ENCODE measurements around the gene HPSE. TPM values are rescaled to one million over a fixed set of nuclear protein-coding genes. Genes with fewer than 3 reads are reported as not detected.

The HPSE gene
- 0.06 TPM in 1 of 2 replicates, not detected in the other for total RNA-seq
- not detected in 2 replicates for polyA plus RNA-seq

DNA sequence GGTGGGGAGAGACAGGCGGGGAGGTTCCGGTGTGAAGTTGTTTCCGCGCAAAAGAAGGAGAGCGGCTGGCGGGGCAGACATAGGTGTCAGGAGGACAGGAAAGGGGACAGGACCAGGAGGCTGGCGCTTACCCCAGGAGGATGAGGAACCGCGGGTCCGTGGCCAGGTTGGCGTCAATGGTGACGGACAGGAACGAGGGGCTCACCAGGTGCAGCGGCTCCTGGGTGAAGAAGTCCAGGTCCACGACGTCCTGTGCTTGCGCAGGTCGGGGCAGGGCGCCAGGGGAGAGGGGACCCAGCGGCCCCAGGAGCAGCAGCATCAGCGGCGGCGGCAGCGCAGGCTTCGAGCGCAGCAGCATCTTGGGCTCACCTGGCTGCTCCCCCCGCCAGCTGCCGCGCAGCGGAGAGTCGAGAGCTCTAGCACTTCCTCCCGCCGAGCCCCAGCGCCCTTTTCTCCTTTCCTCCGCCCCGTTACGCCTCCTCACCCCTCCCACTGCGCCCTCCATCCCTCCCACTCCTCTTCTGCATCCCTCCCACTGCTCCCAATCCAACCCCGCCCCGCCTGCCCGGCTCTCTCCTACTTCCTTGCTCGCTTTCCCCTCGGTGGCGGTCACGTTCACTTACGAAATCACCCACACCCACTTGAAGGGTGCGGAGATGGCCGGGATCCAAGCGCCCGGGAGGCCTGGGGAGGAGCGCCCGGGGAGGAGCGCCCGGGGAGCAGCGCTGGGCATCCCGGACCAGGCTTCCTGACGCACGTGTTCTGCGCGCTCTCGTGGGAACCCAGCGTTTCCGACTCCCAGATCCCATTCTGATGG, at the start of gene HPSE:
HPSE (minus strand) TSS at position 424 of the 817 bp plus-strand sequence; CDS start at position 358, 66 bp downstream.
- Histone ChIP-seq H3K4me3 (peak within 1 kb of the TSS; percentile 13), H3K27me3 (peaks cover 67% of the 10 kb centered on the region)
- TF ChIP-seq, protein P1, sequence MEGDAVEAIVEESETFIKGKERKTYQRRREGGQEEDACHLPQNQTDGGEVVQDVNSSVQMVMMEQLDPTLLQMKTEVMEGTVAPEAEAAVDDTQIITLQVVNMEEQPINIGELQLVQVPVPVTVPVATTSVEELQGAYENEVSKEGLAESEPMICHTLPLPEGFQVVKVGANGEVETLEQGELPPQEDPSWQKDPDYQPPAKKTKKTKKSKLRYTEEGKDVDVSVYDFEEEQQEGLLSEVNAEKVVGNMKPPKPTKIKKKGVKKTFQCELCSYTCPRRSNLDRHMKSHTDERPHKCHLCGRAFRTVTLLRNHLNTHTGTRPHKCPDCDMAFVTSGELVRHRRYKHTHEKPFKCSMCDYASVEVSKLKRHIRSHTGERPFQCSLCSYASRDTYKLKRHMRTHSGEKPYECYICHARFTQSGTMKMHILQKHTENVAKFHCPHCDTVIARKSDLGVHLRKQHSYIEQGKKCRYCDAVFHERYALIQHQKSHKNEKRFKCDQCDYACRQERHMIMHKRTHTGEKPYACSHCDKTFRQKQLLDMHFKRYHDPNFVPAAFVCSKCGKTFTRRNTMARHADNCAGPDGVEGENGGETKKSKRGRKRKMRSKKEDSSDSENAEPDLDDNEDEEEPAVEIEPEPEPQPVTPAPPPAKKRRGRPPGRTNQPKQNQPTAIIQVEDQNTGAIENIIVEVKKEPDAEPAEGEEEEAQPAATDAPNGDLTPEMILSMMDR (IDR thresholded peaks at IDR 0.05; ENCODE audit: low read depth, low read length): no peak

DNA sequence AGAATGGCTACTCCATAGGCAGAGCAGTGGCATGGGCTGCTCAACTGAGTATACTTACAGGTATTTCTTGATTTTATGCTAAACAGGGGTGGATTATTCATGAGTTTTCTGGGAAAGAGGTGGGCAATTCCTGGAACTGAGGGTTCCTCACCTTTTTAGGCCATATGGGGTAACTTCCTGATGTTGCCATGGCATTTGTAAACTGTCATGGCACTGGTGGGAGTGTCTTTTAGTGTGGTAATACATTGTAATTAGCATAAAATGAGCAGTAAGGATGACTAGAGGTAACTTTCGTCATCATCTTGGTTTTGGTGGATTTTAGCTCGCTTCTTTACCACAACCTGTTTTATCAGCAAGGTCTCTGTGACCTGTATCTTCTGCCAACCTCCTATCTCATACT, 48.2 kb upstream of the HPSE start:
- no peaks in the 10 kb centered on the region for H3K9me3 ChIP-seq (ENCODE audit: low read depth)
- TF ChIP-seq, protein P1 (IDR thresholded peaks at IDR 0.05; ENCODE audit: low read depth, low read length): no peak
- no peak for DNase-seq (ENCODE audit: low read depth in 1 of 2, low spot score in 1 of 2)
- no peak overlapping the region for H3K4me3 ChIP-seq
- H3K27me3 ChIP-seq: no peaks in the 10 kb centered on the region
- H3K27ac ChIP-seq: no peak overlapping the region
- H3K4me1 ChIP-seq (ENCODE audit: low read depth): no peaks in the 10 kb centered on the region
- no peaks in the 10 kb centered on the region for H3K36me3 ChIP-seq

More for the DNA sequence above, at the start of gene HPSE:
- peak; percentile 58 to 91 for DNase-seq (ENCODE audit: low read depth in 1 of 2, low spot score in 1 of 2)
- no peak within 1 kb of the TSS for H3K27ac ChIP-seq
- H3K36me3 ChIP-seq: no peaks in the 10 kb centered on the region
- no peaks in the 10 kb centered on the region for H3K4me1 ChIP-seq (ENCODE audit: low read depth)
- no peaks in the 10 kb centered on the region for H3K9me3 ChIP-seq (ENCODE audit: low read depth)

DNA sequence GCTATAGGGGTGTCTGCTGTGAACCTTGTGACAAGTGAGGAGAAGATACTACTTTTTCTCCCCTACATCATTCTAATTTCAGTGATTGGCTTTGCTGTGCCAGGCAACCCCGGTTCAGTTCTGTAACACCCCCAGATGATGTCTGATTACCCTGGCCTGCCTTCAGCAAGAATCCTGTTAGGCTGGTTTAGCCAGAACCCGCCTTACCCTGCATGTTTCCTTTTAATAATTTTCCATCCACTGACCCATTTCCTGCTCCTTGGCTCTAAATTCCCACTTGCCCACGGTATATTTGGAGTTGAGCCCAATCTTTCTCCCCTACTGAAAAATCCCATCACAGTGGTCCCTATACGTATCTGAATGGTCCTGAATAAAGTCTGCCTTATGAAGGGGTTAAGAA, 46.5 kb upstream of the HPSE start:
- H3K27me3 ChIP-seq: no peaks in the 10 kb centered on the region
- no peaks in the 10 kb centered on the region for H3K9me3 ChIP-seq (ENCODE audit: low read depth)
- no peaks in the 10 kb centered on the region for H3K4me1 ChIP-seq (ENCODE audit: low read depth)
- H3K36me3 ChIP-seq: no peaks in the 10 kb centered on the region
- H3K4me3 ChIP-seq: no peak overlapping the region
- DNase-seq (ENCODE audit: low read depth in 1 of 2, low spot score in 1 of 2): no peak
- TF ChIP-seq, protein P1 (IDR thresholded peaks at IDR 0.05; ENCODE audit: low read depth, low read length): no peak
- no peak overlapping the region for H3K27ac ChIP-seq

DNA sequence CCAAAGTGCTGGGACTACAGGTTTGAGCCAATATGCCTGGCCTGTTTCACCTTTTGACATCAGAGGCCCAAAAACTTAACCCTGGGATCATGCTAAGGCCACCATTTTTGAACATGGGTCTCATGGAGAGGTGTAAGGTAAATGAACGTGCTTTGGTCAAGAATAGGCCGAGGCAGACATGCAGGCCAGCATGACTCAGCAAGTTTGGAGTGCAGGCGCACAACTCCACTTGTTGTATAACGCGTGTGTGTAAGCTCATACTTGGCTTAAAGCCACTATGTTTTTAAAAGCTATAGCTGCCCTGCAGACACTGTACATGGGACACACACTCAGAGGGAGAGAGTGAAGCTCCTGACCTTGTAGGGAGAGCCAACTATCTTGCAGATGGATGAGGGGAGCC, 43.8 kb upstream of the HPSE start:
- no peaks in the 10 kb centered on the region for H3K4me1 ChIP-seq (ENCODE audit: low read depth)
- DNase-seq (ENCODE audit: low read depth in 1 of 2, low spot score in 1 of 2): no peak
- no peaks in the 10 kb centered on the region for H3K27me3 ChIP-seq
- no peak overlapping the region for H3K4me3 ChIP-seq
- H3K9me3 ChIP-seq (ENCODE audit: low read depth): no peaks in the 10 kb centered on the region
- H3K36me3 ChIP-seq: no peaks in the 10 kb centered on the region
- no peak overlapping the region for H3K27ac ChIP-seq
- TF ChIP-seq, protein P1 (IDR thresholded peaks at IDR 0.05; ENCODE audit: low read depth, low read length): no peak

DNA sequence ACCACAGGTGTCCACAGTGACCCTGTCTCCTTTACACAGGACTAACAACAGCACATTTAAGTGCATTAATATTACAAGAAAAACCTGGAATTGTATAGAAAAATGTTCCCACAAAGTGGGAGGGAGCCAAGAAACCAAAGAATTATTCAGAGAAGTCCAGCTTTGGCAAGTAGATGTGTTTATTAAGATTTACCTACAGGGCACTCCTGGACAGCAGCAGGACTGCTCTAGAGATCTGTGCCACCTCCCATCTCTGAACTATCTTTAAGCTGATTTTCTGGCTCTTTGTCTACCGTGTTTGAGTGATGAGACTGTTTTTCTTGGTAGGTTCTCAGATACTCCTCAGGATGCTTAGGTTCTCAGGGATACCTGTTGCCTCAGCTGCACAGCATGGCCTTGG, 38.3 kb upstream of the HPSE start:
- H3K36me3 ChIP-seq: no peaks in the 10 kb centered on the region
- no peak overlapping the region for H3K27ac ChIP-seq
- no peaks in the 10 kb centered on the region for H3K9me3 ChIP-seq (ENCODE audit: low read depth)
- no peaks in the 10 kb centered on the region for H3K4me1 ChIP-seq (ENCODE audit: low read depth)
- TF ChIP-seq, protein P1 (IDR thresholded peaks at IDR 0.05; ENCODE audit: low read depth, low read length): no peak
- H3K27me3 ChIP-seq: no peaks in the 10 kb centered on the region
- H3K4me3 ChIP-seq: no peak overlapping the region
- no peak for DNase-seq (ENCODE audit: low read depth in 1 of 2, low spot score in 1 of 2)

All from cardiac muscle cell (in vitro differentiated cells and primary cell).